Panc1 (cell line): Measurements from ENCODE around the gene ERBB3. TPM values are rescaled to one million over a fixed set of nuclear protein-coding genes. Genes with fewer than 3 reads are reported as not detected.

Source experiments
- ATAC-seq: fragments of 200-7000 bp; cut with Tn5 transposase; 2 replicates; pipeline ENCODE4 v1.9.1; 2020; ENCODE audit warnings: mild to moderate bottlenecking, moderate library complexity
- BruUV-seq: library from RNA; stranded (reverse); fragments of 400-500 nt; replicated peaks from 2 replicates; lab custom pipeline; 2021; lab: Mats Ljungman, UMichigan
- CTCF ChIA-PET: fragments of 300-600 bp; sonication (Branson Sonifier 250); formaldehyde crosslinking; loops from one replicate; lab custom pipeline; 2022; ENCODE audit warnings: antibody characterized with exemption; lab: Charles Lee
- POLR2A ChIA-PET: fragments of 300-600 bp; sonication (Branson Sonifier 250); formaldehyde crosslinking; loops from one replicate; lab custom pipeline; 2022; ENCODE audit warnings: antibody characterized with exemption; lab: Charles Lee
- DNase-seq: peaks from one replicate; pipeline ENCODE4 v3.0.0-alpha.2; 2010; ENCODE audit warnings: low read depth, low spot score
- H3K27ac ChIP-seq: 2 replicates; pipeline ENCODE4 v1.5.1; 2011; ENCODE audit warnings: mild to moderate bottlenecking, low read length, inconsistent platforms
- H3K27me3 ChIP-seq: fragments of 200-500 bp; sonication (Bioruptor generic); 2 replicates; pipeline ENCODE4 v1.6.0; 2014; ENCODE audit warnings: low read length, inconsistent platforms; ENCODE audit not compliant: control insufficient read depth, insufficient read depth
- H3K36me3 ChIP-seq: fragments of 200-500 bp; sonication (Bioruptor generic); 2 replicates; pipeline ENCODE4 v1.5.1; 2014; ENCODE audit warnings: inconsistent platforms, mild to moderate bottlenecking, low read length, moderate library complexity; ENCODE audit not compliant: control insufficient read depth, insufficient read depth
- H3K4me1 ChIP-seq: 2 replicates; pipeline ENCODE4 v1.5.1; 2011; ENCODE audit warnings: inconsistent platforms, mild to moderate bottlenecking, low read length, moderate library complexity; ENCODE audit not compliant: control insufficient read depth, insufficient read depth
- H3K4me3 ChIP-seq, 2 experiments: 2 replicates each; pipeline ENCODE4 v1.5.1; 2011 to 2012; ENCODE audit warnings: low read depth in 2 of 2, low read length in 2 of 2, mild to moderate bottlenecking in 2 of 2, inconsistent platforms in 1 of 2, moderate library complexity in 1 of 2
- H3K9me3 ChIP-seq: fragments of 200-500 bp; sonication (Bioruptor generic); 2 replicates; pipeline ENCODE4 v1.5.1; 2014; ENCODE audit warnings: low read depth, mild to moderate bottlenecking, inconsistent platforms, low read length, moderate library complexity; ENCODE audit not compliant: control insufficient read depth, insufficient read depth
- POLR2AphosphoS5 ChIP-seq: IDR thresholded peaks from 2 replicates; pipeline ENCODE4 v1.6.1; 2012; ENCODE audit warnings: mild to moderate bottlenecking, low read depth, low read length, moderate library complexity
- SIN3A ChIP-seq: IDR thresholded peaks from 2 replicates; pipeline ENCODE4 v1.6.1; 2012; ENCODE audit warnings: low read depth, mild to moderate bottlenecking, low read length, moderate library complexity, borderline replicate concordance; ENCODE audit not compliant: insufficient read depth
- TCF7L2 ChIP-seq: IDR thresholded peaks from 2 replicates; pipeline ENCODE4 v1.6.1; 2011; ENCODE audit warnings: mild to moderate bottlenecking, low read depth, low read length, inconsistent platforms
- in situ Hi-C: cut with HindIII; loops from 2 replicates; pipeline ENCODE4 v1.10.0; 2016; ENCODE audit warnings: low sequenced_read_pairs, low pct_unique_long_range_greater_than_20kb
- intact Hi-C: fragments of 100-400 bp; cut with micrococcal nuclease; formaldehyde crosslinking; loops from one replicate; pipeline ENCODE4 v1.10.0; 2022; ENCODE audit not compliant: unreplicated experiment
- total RNA-seq: library from RNA; stranded (reverse); gene quantifications from one replicate; pipeline ENCODE4 v1.2.1, GENCODE V29; 2021; ENCODE audit not compliant: unreplicated experiment
- TF ChIP-seq, protein P1 (sequence below): fragments of 450-650 bp; IDR thresholded peaks from 2 replicates; pipeline ENCODE4 v1.5.1; 2017; ENCODE audit warnings: mild to moderate bottlenecking
- TF ChIP-seq, protein P2 (sequence below), 2 experiments: IDR thresholded peaks; 2 replicates each; pipeline ENCODE4 v1.6.1; 2011 to 2012; ENCODE audit warnings: low read depth in 2 of 2, control low read depth in 1 of 2, low read length in 1 of 2, mild to moderate bottlenecking in 1 of 2, moderate library complexity in 1 of 2; ENCODE audit not compliant: insufficient read depth in 1 of 2

The ERBB3 gene
- total RNA-seq, 1 experiment from 2014 or later, result 0.90 TPM

DNA sequence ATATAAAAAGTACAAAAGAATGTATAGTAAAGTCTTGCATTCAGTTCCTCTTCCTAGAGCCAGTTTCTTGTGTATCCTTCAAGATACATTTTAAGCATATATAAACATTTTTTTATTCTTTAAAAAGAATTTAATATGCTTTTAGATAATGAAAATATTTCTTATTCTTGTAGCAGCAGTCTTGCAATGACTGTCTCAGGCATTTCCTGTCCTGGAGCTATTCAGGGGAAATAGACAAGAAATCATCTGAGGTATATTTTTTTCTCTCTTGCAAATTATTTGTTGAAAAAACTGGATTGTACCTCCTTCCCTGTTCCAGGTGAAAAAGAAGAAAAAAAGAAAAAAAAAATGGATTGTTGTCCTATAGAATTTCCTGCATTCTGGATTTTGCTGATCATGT is 17.0 kb upstream of the ERBB3 start:
- BruUV-seq, result no TSS peak
- no peaks in the 10 kb centered on the region for H3K36me3 ChIP-seq
- H3K4me1 ChIP-seq, result no peaks in the 10 kb centered on the region
- ChIA-PET CTCF (no interaction called here), POLR2A (no interaction called here)
- H3K27ac ChIP-seq, result no peak overlapping the region
- no peak overlapping the region for H3K4me3 ChIP-seq
- H3K9me3 ChIP-seq, result no peaks in the 10 kb centered on the region
- intact Hi-C loops (no loop called here), in situ Hi-C loops (no loop called here)
- DNase-seq (no peak), ATAC-seq (no peak)
- no peak for TF ChIP-seq TCF7L2
- TF ChIP-seq, protein P1, sequence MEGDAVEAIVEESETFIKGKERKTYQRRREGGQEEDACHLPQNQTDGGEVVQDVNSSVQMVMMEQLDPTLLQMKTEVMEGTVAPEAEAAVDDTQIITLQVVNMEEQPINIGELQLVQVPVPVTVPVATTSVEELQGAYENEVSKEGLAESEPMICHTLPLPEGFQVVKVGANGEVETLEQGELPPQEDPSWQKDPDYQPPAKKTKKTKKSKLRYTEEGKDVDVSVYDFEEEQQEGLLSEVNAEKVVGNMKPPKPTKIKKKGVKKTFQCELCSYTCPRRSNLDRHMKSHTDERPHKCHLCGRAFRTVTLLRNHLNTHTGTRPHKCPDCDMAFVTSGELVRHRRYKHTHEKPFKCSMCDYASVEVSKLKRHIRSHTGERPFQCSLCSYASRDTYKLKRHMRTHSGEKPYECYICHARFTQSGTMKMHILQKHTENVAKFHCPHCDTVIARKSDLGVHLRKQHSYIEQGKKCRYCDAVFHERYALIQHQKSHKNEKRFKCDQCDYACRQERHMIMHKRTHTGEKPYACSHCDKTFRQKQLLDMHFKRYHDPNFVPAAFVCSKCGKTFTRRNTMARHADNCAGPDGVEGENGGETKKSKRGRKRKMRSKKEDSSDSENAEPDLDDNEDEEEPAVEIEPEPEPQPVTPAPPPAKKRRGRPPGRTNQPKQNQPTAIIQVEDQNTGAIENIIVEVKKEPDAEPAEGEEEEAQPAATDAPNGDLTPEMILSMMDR, result no peak
- TF ChIP-seq, protein P2, sequence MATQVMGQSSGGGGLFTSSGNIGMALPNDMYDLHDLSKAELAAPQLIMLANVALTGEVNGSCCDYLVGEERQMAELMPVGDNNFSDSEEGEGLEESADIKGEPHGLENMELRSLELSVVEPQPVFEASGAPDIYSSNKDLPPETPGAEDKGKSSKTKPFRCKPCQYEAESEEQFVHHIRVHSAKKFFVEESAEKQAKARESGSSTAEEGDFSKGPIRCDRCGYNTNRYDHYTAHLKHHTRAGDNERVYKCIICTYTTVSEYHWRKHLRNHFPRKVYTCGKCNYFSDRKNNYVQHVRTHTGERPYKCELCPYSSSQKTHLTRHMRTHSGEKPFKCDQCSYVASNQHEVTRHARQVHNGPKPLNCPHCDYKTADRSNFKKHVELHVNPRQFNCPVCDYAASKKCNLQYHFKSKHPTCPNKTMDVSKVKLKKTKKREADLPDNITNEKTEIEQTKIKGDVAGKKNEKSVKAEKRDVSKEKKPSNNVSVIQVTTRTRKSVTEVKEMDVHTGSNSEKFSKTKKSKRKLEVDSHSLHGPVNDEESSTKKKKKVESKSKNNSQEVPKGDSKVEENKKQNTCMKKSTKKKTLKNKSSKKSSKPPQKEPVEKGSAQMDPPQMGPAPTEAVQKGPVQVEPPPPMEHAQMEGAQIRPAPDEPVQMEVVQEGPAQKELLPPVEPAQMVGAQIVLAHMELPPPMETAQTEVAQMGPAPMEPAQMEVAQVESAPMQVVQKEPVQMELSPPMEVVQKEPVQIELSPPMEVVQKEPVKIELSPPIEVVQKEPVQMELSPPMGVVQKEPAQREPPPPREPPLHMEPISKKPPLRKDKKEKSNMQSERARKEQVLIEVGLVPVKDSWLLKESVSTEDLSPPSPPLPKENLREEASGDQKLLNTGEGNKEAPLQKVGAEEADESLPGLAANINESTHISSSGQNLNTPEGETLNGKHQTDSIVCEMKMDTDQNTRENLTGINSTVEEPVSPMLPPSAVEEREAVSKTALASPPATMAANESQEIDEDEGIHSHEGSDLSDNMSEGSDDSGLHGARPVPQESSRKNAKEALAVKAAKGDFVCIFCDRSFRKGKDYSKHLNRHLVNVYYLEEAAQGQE (IDR thresholded peaks at IDR 0.05; ENCODE audit: insufficient read depth in 1 of 2, low read depth in 2 of 2, low read length in 1 of 2), result no peak
- TF ChIP-seq SIN3A, result no peak
- TF ChIP-seq POLR2AphosphoS5, result no peak
- H3K27me3 ChIP-seq, result no peaks in the 10 kb centered on the region

DNA sequence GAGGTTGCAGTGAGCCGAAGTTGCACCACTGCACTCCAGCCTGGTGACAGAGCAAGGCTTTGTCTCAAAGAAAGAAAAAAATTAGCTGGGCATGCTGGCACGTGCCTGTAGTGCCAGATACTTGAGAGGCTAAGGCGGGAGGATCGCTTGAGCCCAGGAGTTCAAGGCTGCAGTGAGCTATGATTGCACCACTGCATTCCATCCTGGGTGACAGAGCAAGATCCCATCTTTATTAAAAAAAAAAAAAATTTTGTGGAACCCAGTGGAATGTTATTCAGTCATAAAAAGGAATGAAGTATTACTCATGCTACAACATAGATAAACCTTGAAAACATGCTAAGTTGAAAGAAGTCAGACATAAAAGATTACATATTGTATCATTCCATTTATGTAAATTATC is 8.3 kb upstream of the ERBB3 start:
- BruUV-seq, result no TSS peak
- intact Hi-C loops, result no loop called here
- in situ Hi-C loops, result no loop called here
- Histone ChIP-seq H3K9me3 (no peaks in the 10 kb centered on the region), H3K4me1 (no peaks in the 10 kb centered on the region), H3K27ac (no peak overlapping the region), H3K4me3 (no peak overlapping the region), H3K36me3 (no peaks in the 10 kb centered on the region), H3K27me3 (no peaks in the 10 kb centered on the region)
- DNase-seq (no peak), ATAC-seq (no peak)
- POLR2A ChIA-PET, result no interaction called here
- CTCF ChIA-PET, result no interaction called here
- TF ChIP-seq TCF7L2 (no peak), SIN3A (no peak), POLR2AphosphoS5 (no peak)
- TF ChIP-seq, protein P2 (IDR thresholded peaks at IDR 0.05; ENCODE audit: insufficient read depth in 1 of 2, low read depth in 2 of 2, low read length in 1 of 2), result no peak
- TF ChIP-seq, protein P1, result no peak
